Stimulated activated naive CD4-positive, alpha-beta T cell treated with Interleukin-2 at 50 U/mL for 16 hours (primary cell): ENCODE measurements around the gene PRADC1.

ENCODE experiments used
- DNase-seq: peaks from one replicate; lab custom pipeline; 2025; lab: John Stamatoyannopoulos, UW

The PRADC1 gene

GRCh38 chr2:73235315-73236028 lies 2.4 kb upstream of the PRADC1 start:
- DNase-seq, result no peak

GRCh38 chr2:73233932-73234832 lies 1.1 kb upstream of the PRADC1 start, which contains the start of gene CCT7:
TSS of gene CCT7 (plus strand) at chr2:73234308. CDS start at chr2:73234379, 71 bp downstream.
- DNase-seq, result peak; percentile 83

GRCh38 chr2:73232403-73233153 lies 461 bp downstream of the PRADC1 start:
- DNase-seq, result peak; percentile 27

- no peak for DNase-seq
These were observed 4.4 kb downstream of the PRADC1 start for GRCh38 chr2:73228631-73229030.

- DNase-seq, result no peak
These were observed 6.0 kb downstream of the PRADC1 start for GRCh38 chr2:73227086-73227485.

- DNase-seq, result no peak
These were observed 7.3 kb downstream of the PRADC1 start for GRCh38 chr2:73225513-73226360.

- no peak for DNase-seq
These were observed 9.2 kb downstream of the PRADC1 start for GRCh38 chr2:73223821-73224220.

GRCh38 chr2:73218298-73218697 lies 14.7 kb downstream of the PRADC1 start:
- no peak for DNase-seq

GRCh38 chr2:73217826-73218225 lies 15.2 kb downstream of the PRADC1 start:
- no peak for DNase-seq

- DNase-seq, result no peak
These were observed 15.9 kb downstream of the PRADC1 start for GRCh38 chr2:73217160-73217559.

- DNase-seq, result no peak
These were observed 17.8 kb downstream of the PRADC1 start for GRCh38 chr2:73215254-73215653.

- DNase-seq, result peak; percentile 89
These were observed 18.7 kb downstream of the PRADC1 start, which contains the start of gene SMYD5 for GRCh38 chr2:73214120-73215035. TSS of gene SMYD5 (plus strand) at chr2:73214245. CDS start at chr2:73214267, 22 bp downstream.

- peak; percentile 72 for DNase-seq
These were observed 20.4 kb downstream of the PRADC1 start for GRCh38 chr2:73212448-73213176.

GRCh38 chr2:73212098-73212447 lies 21.0 kb downstream of the PRADC1 start:
- no peak for DNase-seq

- no peak for DNase-seq
These were observed 22.3 kb downstream of the PRADC1 start for GRCh38 chr2:73210696-73211095.

GRCh38 chr2:73210019-73210418 lies 23.0 kb downstream of the PRADC1 start:
- no peak for DNase-seq

- DNase-seq, result no peak
These were observed 24.8 kb downstream of the PRADC1 start for GRCh38 chr2:73208258-73208657.

GRCh38 chr2:73205611-73206010 lies 27.4 kb downstream of the PRADC1 start:
- DNase-seq, result no peak

- DNase-seq, result no peak
These were observed 29.9 kb downstream of the PRADC1 start for GRCh38 chr2:73203055-73203681.
